Fibroblast of lung (primary cell): ENCODE results near the gene NMD3.

ENCODE experiments used
- EZH2 ChIP-seq: IDR thresholded peaks from 2 replicates; pipeline ENCODE4 v1.5.1; 2012; ENCODE audit warnings: low read length, control low read depth, mild to moderate bottlenecking; ENCODE audit errors: missing control alignments
- TF ChIP-seq, protein P1 (sequence below), 2 donors: IDR thresholded peaks in 1 of 2; conservative IDR thresholded peaks in 1 of 2; 1 replicate in 1 of 2; 2 replicates in 1 of 2; pipeline ENCODE4 v1.5.1; 2011 to 2012; ENCODE audit warnings: low read length in 2 of 2, control low read depth in 1 of 2, inconsistent platforms in 1 of 2, low read depth in 1 of 2, mild to moderate bottlenecking in 1 of 2

GRCh38 chr3:161247049-161247448 is 25.9 kb downstream of the NMD3 start:
- TF ChIP-seq, protein P1, sequence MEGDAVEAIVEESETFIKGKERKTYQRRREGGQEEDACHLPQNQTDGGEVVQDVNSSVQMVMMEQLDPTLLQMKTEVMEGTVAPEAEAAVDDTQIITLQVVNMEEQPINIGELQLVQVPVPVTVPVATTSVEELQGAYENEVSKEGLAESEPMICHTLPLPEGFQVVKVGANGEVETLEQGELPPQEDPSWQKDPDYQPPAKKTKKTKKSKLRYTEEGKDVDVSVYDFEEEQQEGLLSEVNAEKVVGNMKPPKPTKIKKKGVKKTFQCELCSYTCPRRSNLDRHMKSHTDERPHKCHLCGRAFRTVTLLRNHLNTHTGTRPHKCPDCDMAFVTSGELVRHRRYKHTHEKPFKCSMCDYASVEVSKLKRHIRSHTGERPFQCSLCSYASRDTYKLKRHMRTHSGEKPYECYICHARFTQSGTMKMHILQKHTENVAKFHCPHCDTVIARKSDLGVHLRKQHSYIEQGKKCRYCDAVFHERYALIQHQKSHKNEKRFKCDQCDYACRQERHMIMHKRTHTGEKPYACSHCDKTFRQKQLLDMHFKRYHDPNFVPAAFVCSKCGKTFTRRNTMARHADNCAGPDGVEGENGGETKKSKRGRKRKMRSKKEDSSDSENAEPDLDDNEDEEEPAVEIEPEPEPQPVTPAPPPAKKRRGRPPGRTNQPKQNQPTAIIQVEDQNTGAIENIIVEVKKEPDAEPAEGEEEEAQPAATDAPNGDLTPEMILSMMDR (conservative IDR thresholded peaks at IDR 0.05 in 1 of 2, IDR thresholded peaks at IDR 0.05 in 1 of 2; ENCODE audit: low read depth in 1 of 2, low read length in 2 of 2) = no peak
- no peak for TF ChIP-seq EZH2
